ENCODE results near the gene MUC3A. TPM values are rescaled to one million over a fixed set of nuclear protein-coding genes. Genes with fewer than 3 reads are reported as not detected.

Gene MUC3A
- total and polyA plus RNA-seq, 2 experiments from 2014 or later: 4.9 to 9.4 TPM

GRCh38 chr7:100967292-100967863, 18.0 kb downstream of the MUC3A start:
- H3K27me3 ChIP-seq: peaks cover 72% of the 10 kb centered on the region

GRCh38 chr7:100968031-100968430, 18.7 kb downstream of the MUC3A start:
- TF ChIP-seq EZH2phosphoT487 (IDR thresholded peaks at IDR 0.05; ENCODE audit: low read depth, severe bottlenecking, unreplicated experiment): no peak
- TF ChIP-seq CTCF (IDR thresholded peaks at IDR 0.05; ENCODE audit: poor library complexity): no peak
- TF ChIP-seq EZH2 (IDR thresholded peaks at IDR 0.05; ENCODE audit: borderline replicate concordance): no peak
- Histone ChIP-seq H3K79me2 (no peaks in the 10 kb centered on the region), H3K36me3 (replicated peaks; ENCODE audit: insufficient read depth, low read depth) (no peaks in the 10 kb centered on the region), H3K9me2 (replicated peaks; ENCODE audit: insufficient read depth) (no peaks in the 10 kb centered on the region), H3K9me3 (ENCODE audit: low read depth) (no peaks in the 10 kb centered on the region), H2AFZ (no peak overlapping the region), H3K4me2 (no peak overlapping the region), H3K4me1 (ENCODE audit: insufficient read depth) (peaks cover 9% of the 10 kb centered on the region), H3K27ac (no peak overlapping the region), H3K27me3 (peaks cover 68% of the 10 kb centered on the region), H3K4me3 (no peak overlapping the region), H4K20me1 (ENCODE audit: insufficient read depth, poor library complexity, severe bottlenecking) (no peaks in the 10 kb centered on the region)
- WGBS (ENCODE audit: low lambda C conversion rate, missing lambda C conversion rate): 25% methylated on average over 5 of the region's 6 CpGs
- DNase-seq (ENCODE audit: low spot score): no peak

More at GRCh38 chr7:100967292-100967863, 18.0 kb downstream of the MUC3A start:
- Histone ChIP-seq H3K27ac (no peak overlapping the region), H3K9me3 (ENCODE audit: low read depth) (no peaks in the 10 kb centered on the region), H3K4me2 (peak overlapping the region; percentile 81), H3K79me2 (no peaks in the 10 kb centered on the region), H3K9me2 (replicated peaks; ENCODE audit: insufficient read depth) (no peaks in the 10 kb centered on the region), H3K4me1 (ENCODE audit: insufficient read depth) (peaks cover 9% of the 10 kb centered on the region), H4K20me1 (ENCODE audit: insufficient read depth, poor library complexity, severe bottlenecking) (no peaks in the 10 kb centered on the region), H2AFZ (no peak overlapping the region), H3K4me3 (no peak overlapping the region), H3K36me3 (replicated peaks; ENCODE audit: insufficient read depth, low read depth) (no peaks in the 10 kb centered on the region)
- 80% methylated on average over 13 of the region's 13 CpGs for WGBS (ENCODE audit: low lambda C conversion rate, missing lambda C conversion rate)
- DNase-seq (ENCODE audit: low spot score): no peak
- TF ChIP-seq CTCF (IDR thresholded peaks at IDR 0.05; ENCODE audit: poor library complexity) (no peak), EZH2phosphoT487 (IDR thresholded peaks at IDR 0.05; ENCODE audit: low read depth, severe bottlenecking, unreplicated experiment) (peak; percentile 30)

GRCh38 chr7:100968650-100969049, 19.3 kb downstream of the MUC3A start:
- Histone ChIP-seq H4K20me1 (ENCODE audit: insufficient read depth, poor library complexity, severe bottlenecking) (no peaks in the 10 kb centered on the region), H3K9me2 (replicated peaks; ENCODE audit: insufficient read depth) (no peaks in the 10 kb centered on the region), H3K4me3 (no peak overlapping the region), H3K36me3 (replicated peaks; ENCODE audit: insufficient read depth, low read depth) (no peaks in the 10 kb centered on the region), H3K27ac (no peak overlapping the region), H3K27me3 (peaks cover 61% of the 10 kb centered on the region), H3K4me1 (ENCODE audit: insufficient read depth) (peaks cover 9% of the 10 kb centered on the region), H2AFZ (no peak overlapping the region), H3K4me2 (no peak overlapping the region), H3K9me3 (ENCODE audit: low read depth) (no peaks in the 10 kb centered on the region), H3K79me2 (no peaks in the 10 kb centered on the region)
- TF ChIP-seq EZH2phosphoT487 (IDR thresholded peaks at IDR 0.05; ENCODE audit: low read depth, severe bottlenecking, unreplicated experiment): no peak
- TF ChIP-seq EZH2 (IDR thresholded peaks at IDR 0.05; ENCODE audit: borderline replicate concordance): no peak
- no peak for TF ChIP-seq CTCF (IDR thresholded peaks at IDR 0.05; ENCODE audit: poor library complexity)
- no peak for DNase-seq (ENCODE audit: low spot score)
- 43% methylated on average over 3 of the region's 3 CpGs for WGBS (ENCODE audit: low lambda C conversion rate, missing lambda C conversion rate)
